PC-3 (cell line): Measurements from ENCODE around the gene AIRE. TPM values are rescaled to one million over a fixed set of nuclear protein-coding genes. Genes with fewer than 3 reads are reported as not detected.

Experiments
- ATAC-seq: fragments of 200-7000 bp; cut with Tn5 transposase; 2 replicates; pipeline ENCODE4 v1.9.1; 2020; ENCODE audit warnings: mild to moderate bottlenecking, moderate library complexity
- BruUV-seq: library from RNA; stranded (reverse); fragments of 400-500 nt; replicated peaks from 2 replicates; lab custom pipeline; 2021; lab: Mats Ljungman, UMichigan
- CTCF ChIA-PET: fragments of 300-600 bp; sonication (Branson Sonifier 250); formaldehyde crosslinking; loops from one replicate; lab custom pipeline; 2022; ENCODE audit warnings: antibody characterized with exemption; lab: Charles Lee
- POLR2A ChIA-PET: fragments of 300-600 bp; sonication (Branson Sonifier 250); formaldehyde crosslinking; loops from one replicate; lab custom pipeline; 2022; ENCODE audit warnings: antibody characterized with exemption; ENCODE audit not compliant: unreplicated experiment; lab: Charles Lee
- DNase-seq: peaks from one replicate; pipeline ENCODE4 v3.0.0-alpha.2; 2015
- H2AFZ ChIP-seq: fragments of 300-600 bp; sonication (generic); 2 replicates; pipeline ENCODE4 v1.6.0; 2016; ENCODE audit warnings: antibody characterized with exemption, low read length
- H3F3A ChIP-seq: fragments of 300-600 bp; sonication (generic); one replicate; pipeline ENCODE4 v1.6.0; 2017; ENCODE audit warnings: antibody characterized with exemption, low read length, control low read depth, mild to moderate bottlenecking; ENCODE audit not compliant: unreplicated experiment
- H3K27ac ChIP-seq: fragments of 300-600 bp; sonication (generic); 2 replicates; pipeline ENCODE4 v1.5.1; 2016; ENCODE audit warnings: mild to moderate bottlenecking, low read length
- H3K27me3 ChIP-seq: fragments of 300-600 bp; sonication (generic); 2 replicates; pipeline ENCODE4 v1.6.1; 2016; ENCODE audit warnings: low read length, mixed read lengths
- H3K36me3 ChIP-seq: fragments of 300-600 bp; sonication (generic); 2 replicates; pipeline ENCODE4 v1.6.1; 2016; ENCODE audit warnings: low read depth, mixed run types, low read length, mixed read lengths
- H3K4me1 ChIP-seq: fragments of 300-600 bp; sonication (generic); 2 replicates; pipeline ENCODE4 v1.5.1; 2016; ENCODE audit warnings: low read length; ENCODE audit not compliant: insufficient read depth
- H3K4me2 ChIP-seq: fragments of 300-600 bp; sonication (generic); 2 replicates; pipeline ENCODE4 v1.6.0; 2016; ENCODE audit warnings: low read length
- H3K4me3 ChIP-seq: fragments of 300-600 bp; sonication (generic); 2 replicates; pipeline ENCODE4 v1.5.1; 2016; ENCODE audit warnings: mild to moderate bottlenecking, low read length, mixed read lengths
- H3K79me2 ChIP-seq: fragments of 300-600 bp; sonication (generic); 2 replicates; pipeline ENCODE4 v1.6.1; 2017; ENCODE audit warnings: low read length, mixed read lengths
- H3K9ac ChIP-seq: fragments of 300-600 bp; sonication (generic); 2 replicates; pipeline ENCODE4 v1.6.0; 2016; ENCODE audit warnings: mild to moderate bottlenecking, low read length
- H3K9me2 ChIP-seq: fragments of 300-600 bp; sonication (generic); replicated peaks from 2 replicates; pipeline ENCODE4 v1.6.1; 2016; ENCODE audit warnings: mixed run types, low read length, mixed read lengths
- H3K9me3 ChIP-seq: fragments of 300-600 bp; sonication (generic); 2 replicates; pipeline ENCODE4 v1.6.1; 2016; ENCODE audit warnings: low read length, mixed read lengths
- H4K20me1 ChIP-seq: fragments of 300-600 bp; sonication (generic); 2 replicates; pipeline ENCODE4 v1.6.1; 2016; ENCODE audit warnings: low read length, mixed read lengths
- EZH2 ChIP-seq: fragments of 300-600 bp; sonication (generic); IDR thresholded peaks from one replicate; pipeline ENCODE4 v1.6.1; 2017; ENCODE audit warnings: antibody characterized with exemption, mild to moderate bottlenecking, low read length; ENCODE audit not compliant: unreplicated experiment
- EZH2phosphoT487 ChIP-seq: fragments of 300-600 bp; sonication (generic); IDR thresholded peaks from 2 replicates; pipeline ENCODE4 v1.6.1; 2018; ENCODE audit warnings: mild to moderate bottlenecking, antibody characterized with exemption, low read length, borderline replicate concordance
- intact Hi-C: fragments of 100-400 bp; cut with micrococcal nuclease; formaldehyde crosslinking; loops from 2 replicates; pipeline ENCODE4 v1.9.0; 2023
- total RNA-seq: library from RNA; depleted of rRNA; stranded (reverse); fragments of >200 nt; gene quantifications from 2 replicates; pipeline ENCODE4 v1.2.3, GENCODE V29; 2014
- TF ChIP-seq, protein P1 (sequence below): fragments of 300-600 bp; sonication (generic); conservative IDR thresholded peaks from 2 replicates; pipeline ENCODE4 v1.5.1; 2017; ENCODE audit warnings: antibody characterized with exemption, low read depth, mild to moderate bottlenecking, low read length

Gene AIRE
- total RNA-seq, 1 experiment from 2014 or later, result not detected

DNA sequence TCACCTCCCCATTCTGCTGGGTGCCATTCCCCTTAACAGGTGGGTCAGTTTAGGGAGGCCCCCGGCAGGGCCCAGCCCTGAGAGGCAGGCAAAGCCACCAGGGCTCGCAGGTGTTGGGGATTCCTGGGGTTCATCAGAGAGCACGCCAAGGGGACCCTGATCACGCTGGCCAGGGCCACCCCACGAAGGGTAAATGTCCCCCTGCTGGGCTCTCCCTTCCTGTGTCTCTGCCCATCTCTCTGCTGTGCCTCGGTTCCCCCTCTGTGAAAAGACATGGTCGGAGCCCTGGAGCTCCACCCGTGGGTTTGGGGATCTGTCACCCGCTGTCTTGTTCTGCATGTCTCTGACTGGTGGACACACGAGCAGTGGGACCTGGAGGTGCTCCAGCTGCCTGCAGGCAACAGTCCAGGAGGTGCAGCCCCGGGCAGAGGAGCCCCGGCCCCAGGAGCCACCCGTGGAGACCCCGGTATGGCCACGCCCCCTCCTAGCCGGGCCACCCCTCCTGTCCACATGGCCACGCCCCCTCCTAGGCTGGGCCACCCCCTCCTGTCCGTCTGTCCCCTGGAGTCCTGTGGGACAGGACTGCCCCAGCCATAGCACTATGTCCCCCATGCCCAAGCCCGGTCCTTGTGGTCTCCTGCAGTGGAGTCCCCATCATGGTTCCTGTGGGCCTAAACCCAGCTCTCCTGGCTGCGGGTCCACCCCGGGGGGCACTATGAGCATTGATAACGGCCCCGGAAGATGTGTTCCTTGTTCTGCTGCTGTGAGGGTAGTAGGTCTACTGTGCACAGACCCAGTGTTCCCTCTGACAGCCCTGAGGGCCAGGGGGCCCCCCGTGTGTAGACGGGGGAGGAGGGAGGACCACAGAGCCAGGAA lies 6.5 kb downstream of the AIRE start:
- Histone ChIP-seq H3K9ac (no peak overlapping the region), H4K20me1 (no peaks in the 10 kb centered on the region), H3K4me2 (no peak overlapping the region), H2AFZ (no peak overlapping the region), H3K4me3 (no peak overlapping the region), H3K9me3 (no peaks in the 10 kb centered on the region), H3F3A (no peaks in the 10 kb centered on the region), H3K27ac (no peak overlapping the region), H3K36me3 (no peaks in the 10 kb centered on the region), H3K9me2 (no peaks in the 10 kb centered on the region), H3K27me3 (no peaks in the 10 kb centered on the region), H3K79me2 (no peaks in the 10 kb centered on the region), H3K4me1 (0 out of 2 replicates have a peak, but pooled peaks cover under 1% of the 10 kb centered on the region)
- ChIA-PET POLR2A (no interaction called here), CTCF (no interaction called here)
- ATAC-seq (no peak), DNase-seq (no peak)
- intact Hi-C loops, result no loop called here
- BruUV-seq, result no TSS peak
- TF ChIP-seq, protein P1, sequence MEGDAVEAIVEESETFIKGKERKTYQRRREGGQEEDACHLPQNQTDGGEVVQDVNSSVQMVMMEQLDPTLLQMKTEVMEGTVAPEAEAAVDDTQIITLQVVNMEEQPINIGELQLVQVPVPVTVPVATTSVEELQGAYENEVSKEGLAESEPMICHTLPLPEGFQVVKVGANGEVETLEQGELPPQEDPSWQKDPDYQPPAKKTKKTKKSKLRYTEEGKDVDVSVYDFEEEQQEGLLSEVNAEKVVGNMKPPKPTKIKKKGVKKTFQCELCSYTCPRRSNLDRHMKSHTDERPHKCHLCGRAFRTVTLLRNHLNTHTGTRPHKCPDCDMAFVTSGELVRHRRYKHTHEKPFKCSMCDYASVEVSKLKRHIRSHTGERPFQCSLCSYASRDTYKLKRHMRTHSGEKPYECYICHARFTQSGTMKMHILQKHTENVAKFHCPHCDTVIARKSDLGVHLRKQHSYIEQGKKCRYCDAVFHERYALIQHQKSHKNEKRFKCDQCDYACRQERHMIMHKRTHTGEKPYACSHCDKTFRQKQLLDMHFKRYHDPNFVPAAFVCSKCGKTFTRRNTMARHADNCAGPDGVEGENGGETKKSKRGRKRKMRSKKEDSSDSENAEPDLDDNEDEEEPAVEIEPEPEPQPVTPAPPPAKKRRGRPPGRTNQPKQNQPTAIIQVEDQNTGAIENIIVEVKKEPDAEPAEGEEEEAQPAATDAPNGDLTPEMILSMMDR, result no peak
- no peak for TF ChIP-seq EZH2
- no peak for TF ChIP-seq EZH2phosphoT487

GRCh38 chr21:44292812-44293195 lies 7.1 kb downstream of the AIRE start:
- ATAC-seq, result no peak
- Histone ChIP-seq H4K20me1 (no peaks in the 10 kb centered on the region), H3K4me2 (no peak overlapping the region), H3K9me3 (no peaks in the 10 kb centered on the region), H3K4me3 (no peak overlapping the region), H3K36me3 (no peaks in the 10 kb centered on the region), H3K27ac (no peak overlapping the region), H2AFZ (no peak overlapping the region), H3K9me2 (no peaks in the 10 kb centered on the region), H3K27me3 (no peaks in the 10 kb centered on the region), H3F3A (no peaks in the 10 kb centered on the region), H3K79me2 (no peaks in the 10 kb centered on the region), H3K9ac (no peak overlapping the region), H3K4me1 (peaks cover 5% of the 10 kb centered on the region; the same call in 1 of the 2 replicates)
- POLR2A ChIA-PET, result no interaction called here
- intact Hi-C loops, result no loop called here
- CTCF ChIA-PET, result no interaction called here
- BruUV-seq, result no TSS peak
- no peak for DNase-seq
- TF ChIP-seq EZH2 (no peak), EZH2phosphoT487 (no peak)
- TF ChIP-seq, protein P1, result no peak

- no peak overlapping the region for H3K4me3 ChIP-seq
- no peak overlapping the region for H3K27ac ChIP-seq
- H3F3A ChIP-seq, result no peaks in the 10 kb centered on the region
- no peak overlapping the region for H2AFZ ChIP-seq
- DNase-seq, result no peak
- ChIA-PET POLR2A (no interaction called here), CTCF (no interaction called here)
- TF ChIP-seq, protein P1, result no peak
- no peak for TF ChIP-seq EZH2phosphoT487
- H3K4me1 ChIP-seq, result peaks cover 9% of the 10 kb centered on the region; the same call in 1 of the 2 replicates
- ATAC-seq, result no peak
- no peaks in the 10 kb centered on the region for H3K9me2 ChIP-seq
- H3K4me2 ChIP-seq, result no peak overlapping the region
- no peaks in the 10 kb centered on the region for H4K20me1 ChIP-seq
- no peaks in the 10 kb centered on the region for H3K9me3 ChIP-seq
- no peaks in the 10 kb centered on the region for H3K79me2 ChIP-seq
- H3K27me3 ChIP-seq, result no peaks in the 10 kb centered on the region
- no TSS peak for BruUV-seq
- H3K36me3 ChIP-seq, result no peaks in the 10 kb centered on the region
- no peak overlapping the region for H3K9ac ChIP-seq
- intact Hi-C loops, result no loop called here
Observed at GRCh38 chr21:44293551-44294231, 8.0 kb downstream of the AIRE start.
